HG02885 (cell line): ENCODE data around the gene KRTAP10-10.
"Not testable (repeated sequence)": the region's sequence is repeated elsewhere in the genome, so short reads cannot be mapped to it uniquely, and the experiment has no call there.

Experiments used
- ATAC-seq: cut with Tn5 transposase; IDR thresholded peaks from one replicate; pipeline ENCODE4 v1.9.1; 2021; ENCODE audit warnings: mild to moderate bottlenecking; ENCODE audit not compliant: unreplicated experiment, poor library complexity

KRTAP10-10 gene

GRCh38 chr21:44601596-44602462 lies 35.3 kb upstream of the KRTAP10-10 start:
- no peak for ATAC-seq

- no peak for ATAC-seq
Observed at GRCh38 chr21:44602463-44602850, 34.7 kb upstream of the KRTAP10-10 start.

- no peak for ATAC-seq
Observed at GRCh38 chr21:44603109-44603875, 33.9 kb upstream of the KRTAP10-10 start.

- ATAC-seq = no peak
Observed at GRCh38 chr21:44603911-44604310, 33.2 kb upstream of the KRTAP10-10 start.

- ATAC-seq = no peak
Observed at GRCh38 chr21:44606495-44606894, 30.7 kb upstream of the KRTAP10-10 start.

GRCh38 chr21:44609193-44609592 lies 28.0 kb upstream of the KRTAP10-10 start:
- ATAC-seq = no peak

GRCh38 chr21:44610157-44610843 lies 26.9 kb upstream of the KRTAP10-10 start:
- not testable (repeated sequence) for ATAC-seq

GRCh38 chr21:44611551-44611950 lies 25.6 kb upstream of the KRTAP10-10 start:
- ATAC-seq = no peak

GRCh38 chr21:44612029-44612486 lies 25.1 kb upstream of the KRTAP10-10 start, which contains the start of gene KRTAP10-8:
KRTAP10-8 (plus strand) TSS chr21:44612079; CDS start chr21:44612101, 22 bp downstream.
- ATAC-seq = no peak

GRCh38 chr21:44612669-44613229 lies 24.4 kb upstream of the KRTAP10-10 start:
- ATAC-seq = no peak

GRCh38 chr21:44613386-44614155 lies 23.6 kb upstream of the KRTAP10-10 start:
- no peak for ATAC-seq

- ATAC-seq = no peak
Observed at GRCh38 chr21:44614161-44614631, 23.0 kb upstream of the KRTAP10-10 start.

GRCh38 chr21:44614961-44615391 lies 22.2 kb upstream of the KRTAP10-10 start:
- ATAC-seq = no peak

GRCh38 chr21:44615466-44615865 lies 21.7 kb upstream of the KRTAP10-10 start:
- ATAC-seq = no peak

- ATAC-seq = no peak
Observed at GRCh38 chr21:44615911-44616590, 21.1 kb upstream of the KRTAP10-10 start.

GRCh38 chr21:44616591-44616926 lies 20.6 kb upstream of the KRTAP10-10 start:
- ATAC-seq = no peak

GRCh38 chr21:44617071-44617501 lies 20.1 kb upstream of the KRTAP10-10 start:
- ATAC-seq = no peak

GRCh38 chr21:44618504-44618903 lies 18.7 kb upstream of the KRTAP10-10 start:
- ATAC-seq = no peak

- ATAC-seq = no peak
Observed at GRCh38 chr21:44618909-44619308, 18.2 kb upstream of the KRTAP10-10 start.
